Large intestine (tissue), 3 donors: ENCODE results near the gene PCDHB7. TPM values are rescaled to one million over a fixed set of nuclear protein-coding genes. Genes with fewer than 3 reads are reported as not detected.
"Not testable (repeated sequence)": the region's sequence is repeated elsewhere in the genome, so short reads cannot be mapped to it uniquely, and the experiment has no call there.

Source experiments
- DNase-seq, 2 donors: peaks; one replicate each; pipeline versions ENCODE4 v3.0.0 to v3.0.0-alpha.2; 2013
- H3K27ac ChIP-seq: one replicate; pipeline ENCODE4 v1.5.1; 2013; ENCODE audit warnings: low read length
- H3K27me3 ChIP-seq: 2 replicates; pipeline ENCODE4 v1.6.1; 2013; ENCODE audit warnings: low read length; ENCODE audit not compliant: control insufficient read depth, insufficient read depth
- H3K36me3 ChIP-seq: 2 replicates; pipeline ENCODE4 v1.6.1; 2013; ENCODE audit warnings: low read length; ENCODE audit not compliant: control insufficient read depth, insufficient read depth
- H3K4me1 ChIP-seq: one replicate; pipeline ENCODE4 v1.6.1; 2013; ENCODE audit warnings: low read length; ENCODE audit not compliant: control insufficient read depth, insufficient read depth
- H3K4me3 ChIP-seq: one replicate; pipeline ENCODE4 v1.5.1; 2013; ENCODE audit warnings: low read length
- H3K9me3 ChIP-seq: one replicate; pipeline ENCODE4 v1.6.1; 2013; ENCODE audit warnings: mild to moderate bottlenecking, low read depth, low read length, moderate library complexity; ENCODE audit not compliant: control insufficient read depth
- WGBS: methylation state at CpG from one replicate; pipeline ENCODE4 v1.1.5; 2013; ENCODE audit warnings: low lambda C conversion rate; ENCODE audit not compliant: insufficient coverage; 5-methylcytosine and 5-hydroxymethylcytosine counted together
- polyA plus RNA-seq: library from polyadenylated mRNA; unstranded; fragments of 120-200 nt; gene quantifications from one replicate; pipeline ENCODE4 v1.2.1, GENCODE V29; 2013

Gene PCDHB7
- polyA plus RNA-seq, 1 donor: 1.3 TPM

GRCh38 chr5:141179876-141180275, 7.4 kb downstream of the PCDHB7 start:
- not testable (repeated sequence) for H3K27ac ChIP-seq, H3K27me3 ChIP-seq, DNase-seq, H3K36me3 ChIP-seq, H3K4me1 ChIP-seq, H3K4me3 ChIP-seq
- WGBS: no CpG with 5 or more reads among the region's 32 CpGs
- H3K9me3 ChIP-seq: peaks cover 14% of the 10 kb centered on the region

GRCh38 chr5:141180313-141180712, 7.9 kb downstream of the PCDHB7 start:
- Histone ChIP-seq H3K27me3 (peaks cover 9% of the 10 kb centered on the region), H3K36me3 (no peaks in the 10 kb centered on the region), H3K9me3 (peaks cover 13% of the 10 kb centered on the region), H3K4me1 (no peaks in the 10 kb centered on the region), H3K4me3 (no peak overlapping the region), H3K27ac (no peak overlapping the region)
- 60% methylated on average over 1 of the region's 1 CpG for WGBS
- DNase-seq: no peak

GRCh38 chr5:141182248-141182647, 9.8 kb downstream of the PCDHB7 start, which contains the start of gene PCDHB16:
Gene PCDHB16 (plus strand): TSS chr5:141182387. CDS start chr5:141182560, 173 bp downstream.
- Histone ChIP-seq H3K4me3 (no peak within 1 kb of the TSS), H3K9me3 (peaks cover 13% of the 10 kb centered on the region), H3K27me3 (peaks cover 9% of the 10 kb centered on the region)

GRCh38 chr5:141184117-141184855, 11.8 kb downstream of the PCDHB7 start:
- not testable (repeated sequence) for H3K27me3 ChIP-seq, H3K27ac ChIP-seq, H3K4me1 ChIP-seq, H3K36me3 ChIP-seq, DNase-seq, H3K4me3 ChIP-seq
- H3K9me3 ChIP-seq: peaks cover 16% of the 10 kb centered on the region
- WGBS: no CpG with 5 or more reads among the region's 69 CpGs

More at GRCh38 chr5:141182248-141182647, 9.8 kb downstream of the PCDHB7 start, which contains the start of gene PCDHB16:
- WGBS: no CpG with 5 or more reads among the region's 13 CpGs
- H3K36me3 ChIP-seq: no peaks in the 10 kb centered on the region
- DNase-seq: no peak
- no peaks in the 10 kb centered on the region for H3K4me1 ChIP-seq
- no peak within 1 kb of the TSS for H3K27ac ChIP-seq

GRCh38 chr5:141186897-141187512, 14.6 kb downstream of the PCDHB7 start, which contains the start of gene PCDHB9:
Gene PCDHB9 (plus strand): TSS chr5:141187161. CDS start chr5:141187319, 158 bp downstream.
- H3K4me1 ChIP-seq: no peaks in the 10 kb centered on the region
- H3K9me3 ChIP-seq: peaks cover 8% of the 10 kb centered on the region
- DNase-seq: no peak
- H3K27ac ChIP-seq: no peak within 1 kb of the TSS
- H3K36me3 ChIP-seq: no peaks in the 10 kb centered on the region
- WGBS: 29% methylated on average over 4 of the region's 9 CpGs
- peaks cover 9% of the 10 kb centered on the region for H3K27me3 ChIP-seq
- no peak within 1 kb of the TSS for H3K4me3 ChIP-seq

- not testable (repeated sequence) for H3K4me3 ChIP-seq, DNase-seq, H3K4me1 ChIP-seq, H3K36me3 ChIP-seq, H3K27me3 ChIP-seq, H3K9me3 ChIP-seq, H3K27ac ChIP-seq
- no CpG with 5 or more reads among the region's 37 CpGs for WGBS
These were observed 16.2 kb downstream of the PCDHB7 start for GRCh38 chr5:141188682-141189081.

GRCh38 chr5:141189131-141189530, 16.7 kb downstream of the PCDHB7 start:
- H3K27ac ChIP-seq, H3K4me1 ChIP-seq, H3K36me3 ChIP-seq, H3K27me3 ChIP-seq, DNase-seq, H3K9me3 ChIP-seq, H3K4me3 ChIP-seq: not testable (repeated sequence)
- WGBS: no CpG with 5 or more reads among the region's 35 CpGs

- Histone ChIP-seq H3K4me3 (no peak within 1 kb of the TSS), H3K27me3 (peaks cover 2% of the 10 kb centered on the region), H3K27ac (no peak within 1 kb of the TSS), H3K4me1 (no peaks in the 10 kb centered on the region), H3K9me3 (peaks cover 7% of the 10 kb centered on the region), H3K36me3 (no peaks in the 10 kb centered on the region)
- 0% methylated on average over 3 of the region's 10 CpGs for WGBS
- DNase-seq: no peak
These were observed 19.8 kb downstream of the PCDHB7 start, which contains the start of gene PCDHB10 for GRCh38 chr5:141192110-141192725. Gene PCDHB10 (plus strand): TSS chr5:141192353. CDS start chr5:141192553, 200 bp downstream.

- not testable (repeated sequence) for H3K9me3 ChIP-seq, H3K4me1 ChIP-seq, H3K4me3 ChIP-seq, H3K36me3 ChIP-seq, H3K27ac ChIP-seq, H3K27me3 ChIP-seq, DNase-seq
- WGBS: no CpG with 5 or more reads among the region's 37 CpGs
These were observed 21.9 kb downstream of the PCDHB7 start for GRCh38 chr5:141194332-141194731.

GRCh38 chr5:141196363-141196762, 23.9 kb downstream of the PCDHB7 start:
- Histone ChIP-seq H3K4me3 (no peak overlapping the region), H3K36me3 (no peaks in the 10 kb centered on the region), H3K27me3 (peaks cover 2% of the 10 kb centered on the region), H3K27ac (no peak overlapping the region), H3K4me1 (no peaks in the 10 kb centered on the region), H3K9me3 (peaks cover 6% of the 10 kb centered on the region)
- DNase-seq: no peak
- WGBS: no CpG with 5 or more reads among the region's 3 CpGs
